Caco-2 (cell line): Measurements from ENCODE around the gene GRIFIN. TPM values are rescaled to one million over a fixed set of nuclear protein-coding genes. Genes with fewer than 3 reads are reported as not detected.

ENCODE experiments used
- BruUV-seq: library from RNA; stranded (reverse); fragments of 400-500 nt; replicated peaks from 2 replicates; lab custom pipeline; 2021; lab: Mats Ljungman, UMichigan
- CTCF ChIA-PET: fragments of 300-600 bp; sonication (Branson Sonifier 250); formaldehyde crosslinking; loops from one replicate; lab custom pipeline; 2022; ENCODE audit warnings: antibody characterized with exemption; lab: Charles Lee
- POLR2A ChIA-PET: fragments of 300-600 bp; sonication (Branson Sonifier 250); formaldehyde crosslinking; loops from one replicate; lab custom pipeline; 2022; ENCODE audit warnings: antibody characterized with exemption; lab: Charles Lee
- DNase-seq, 2 experiments: peaks; one replicate each; pipeline versions ENCODE4 v3.0.0 to v3.0.0-alpha.2; 2020 to 2022
- H3K27me3 ChIP-seq: replicated peaks from 2 replicates; pipeline ENCODE4 v1.6.0; 2011; ENCODE audit warnings: low read length; ENCODE audit not compliant: control insufficient read depth, insufficient read depth
- H3K36me3 ChIP-seq: 2 replicates; pipeline ENCODE4 v1.5.1; 2011; ENCODE audit warnings: low read length; ENCODE audit not compliant: control insufficient read depth, insufficient read depth
- H3K4me1 ChIP-seq: fragments of 250-450 bp; sonication (Bioruptor Pico); 2 replicates; pipeline ENCODE4 v1.5.1; 2020; ENCODE audit warnings: mild to moderate bottlenecking
- H3K4me3 ChIP-seq: 2 replicates; pipeline ENCODE4 v1.5.1; 2011; ENCODE audit warnings: low read depth, mild to moderate bottlenecking, control low read depth, low read length
- H3K9me3 ChIP-seq: fragments of 250-450 bp; sonication (Bioruptor Pico); 2 replicates; pipeline ENCODE4 v1.5.1; 2020; ENCODE audit warnings: mild to moderate bottlenecking, moderate library complexity
- H3K27ac Mint-ChIP-seq: one replicate; pipeline ENCODE4 v1.8.0; 2022; ENCODE audit warnings: mixed read lengths; ENCODE audit not compliant: unreplicated experiment
- H3K27me3 Mint-ChIP-seq: one replicate; pipeline ENCODE4 v1.8.0; 2022; ENCODE audit warnings: mixed read lengths; ENCODE audit not compliant: insufficient read depth, unreplicated experiment
- H3K36me3 Mint-ChIP-seq: one replicate; pipeline ENCODE4 v1.8.0; 2022; ENCODE audit warnings: mild to moderate bottlenecking, mixed read lengths; ENCODE audit not compliant: insufficient read depth, unreplicated experiment
- H3K4me1 Mint-ChIP-seq: one replicate; pipeline ENCODE4 v1.8.0; 2022; ENCODE audit warnings: low read depth, mixed read lengths; ENCODE audit not compliant: unreplicated experiment
- H3K4me3 Mint-ChIP-seq: one replicate; pipeline ENCODE4 v1.8.0; 2022; ENCODE audit warnings: mild to moderate bottlenecking, moderate library complexity, mixed read lengths; ENCODE audit not compliant: unreplicated experiment
- H3K9me3 Mint-ChIP-seq: one replicate; pipeline ENCODE4 v1.8.0; 2022; ENCODE audit warnings: mixed read lengths; ENCODE audit not compliant: unreplicated experiment
- CTCF ChIP-seq, 2 experiments: fragments of 200-600 bp in 1 of 2; IDR thresholded peaks; 1 replicate in 1 of 2; 2 replicates in 1 of 2; pipeline versions ENCODE4 v1.5.1 to v1.8.0; 2011 to 2022; ENCODE audit warnings: antibody characterized with exemption in 1 of 2, control low read depth in 1 of 2, inconsistent platforms in 1 of 2, low read depth in 1 of 2, low read length in 1 of 2, mild to moderate bottlenecking in 1 of 2, moderate library complexity in 1 of 2; ENCODE audit not compliant: insufficient read depth in 1 of 2, severe bottlenecking in 1 of 2, unreplicated experiment in 1 of 2
- intact Hi-C: fragments of 100-400 bp; cut with micrococcal nuclease; formaldehyde crosslinking; loops from one replicate; pipeline ENCODE4 v1.10.0; 2022; ENCODE audit not compliant: unreplicated experiment
- total RNA-seq: library from RNA; stranded (reverse); gene quantifications from 2 replicates; pipeline ENCODE4 v1.2.3, GENCODE V29; 2022

GRIFIN gene
- total RNA-seq, 1 experiment from 2014 or later, result not detected

- POLR2A ChIA-PET, result no interaction called here
- H3K36me3 Mint-ChIP-seq, result no peaks in the 10 kb centered on the region
- no peak overlapping the region for H3K4me3 Mint-ChIP-seq
- H3K9me3 Mint-ChIP-seq, result peaks cover 6% of the 10 kb centered on the region
- intact Hi-C loops, result no loop called here
- no peaks in the 10 kb centered on the region for H3K36me3 ChIP-seq
- CTCF ChIA-PET, result interaction anchor here (0.5 kb wide), 1 partner anchor 10 kb away, joined by 4 read pairs; no protein-coding TSS in a partner anchor
- H3K9me3 ChIP-seq, result no peaks in the 10 kb centered on the region
- no peaks in the 10 kb centered on the region for H3K27me3 ChIP-seq
- no peak for DNase-seq
- BruUV-seq, result no TSS peak
- peaks cover 7% of the 10 kb centered on the region for H3K4me1 Mint-ChIP-seq
- H3K27me3 Mint-ChIP-seq, result no peaks in the 10 kb centered on the region
- H3K4me3 ChIP-seq, result no peak overlapping the region
- no peak for TF ChIP-seq CTCF (IDR thresholded peaks at IDR 0.05; ENCODE audit: insufficient read depth in 1 of 2, low read depth in 1 of 2, low read length in 1 of 2, severe bottlenecking in 1 of 2, unreplicated experiment in 1 of 2)
- H3K27ac Mint-ChIP-seq, result no peak overlapping the region
- H3K4me1 ChIP-seq, result no peaks in the 10 kb centered on the region
Measured at GRCh38 chr7:2497065-2497464, 20.9 kb upstream of the GRIFIN start.

- CTCF ChIA-PET, result interaction anchor here (0.5 kb wide), 1 partner anchor 10 kb away, joined by 4 read pairs; no protein-coding TSS in a partner anchor
Measured at GRCh38 chr7:2496375-2496774, 20.2 kb upstream of the GRIFIN start.

More at GRCh38 chr7:2496375-2496774, 20.2 kb upstream of the GRIFIN start:
- Histone ChIP-seq H3K4me1 (no peaks in the 10 kb centered on the region), H3K36me3 (no peaks in the 10 kb centered on the region), H3K4me3 (no peak overlapping the region), H3K27me3 (no peaks in the 10 kb centered on the region), H3K9me3 (no peaks in the 10 kb centered on the region)
- Mint-ChIP-seq H3K9me3 (peaks cover 13% of the 10 kb centered on the region), H3K4me3 (no peak overlapping the region), H3K27me3 (no peaks in the 10 kb centered on the region), H3K27ac (no peak overlapping the region), H3K4me1 (peaks cover 7% of the 10 kb centered on the region), H3K36me3 (no peaks in the 10 kb centered on the region)
- intact Hi-C loops, result no loop called here
- BruUV-seq, result no TSS peak
- POLR2A ChIA-PET, result no interaction called here
- no peak for TF ChIP-seq CTCF (IDR thresholded peaks at IDR 0.05; ENCODE audit: insufficient read depth in 1 of 2, low read depth in 1 of 2, low read length in 1 of 2, severe bottlenecking in 1 of 2, unreplicated experiment in 1 of 2)
- no peak for DNase-seq
